Measurements from ENCODE around the gene DISC1. TPM values are rescaled to one million over a fixed set of nuclear protein-coding genes. Genes with fewer than 3 reads are reported as not detected.

The DISC1 gene
- total and polyA plus RNA-seq, 11 donors = 0.76 to 12.8 (median 4.3) TPM

DNA sequence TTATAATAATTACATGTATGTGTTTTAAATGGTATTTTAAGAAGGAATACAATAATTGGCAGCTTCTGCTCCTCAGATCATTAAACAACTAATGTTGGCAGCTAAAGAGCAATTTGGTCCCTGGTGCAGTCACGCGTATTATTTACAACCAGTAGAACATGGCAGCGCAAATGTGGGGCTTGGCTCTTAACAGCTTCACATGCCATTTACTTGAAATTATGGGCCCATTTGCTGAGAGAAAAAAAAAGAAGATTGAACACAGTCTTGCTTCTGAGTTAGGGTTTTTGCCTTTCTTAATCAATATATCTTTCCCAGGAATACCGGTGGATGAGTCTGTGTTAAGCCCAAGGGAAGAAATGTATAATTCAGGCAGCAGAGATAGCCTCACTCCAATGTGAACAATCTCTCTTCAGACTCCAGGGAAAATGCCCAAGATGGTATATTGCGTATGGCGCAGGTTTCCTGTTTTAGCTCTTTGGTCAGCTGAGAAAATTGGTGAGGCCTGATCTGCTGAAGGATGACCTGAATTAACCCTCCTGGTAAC, 174.5 kb downstream of the DISC1 start:
- Histone ChIP-seq H3K27ac (no peak overlapping the region), H3K9me3 (no peaks in the 10 kb centered on the region), H3K4me3 (no peak overlapping the region), H3K4me1 (peaks cover 0 to 7% (median 0%) of the 10 kb centered on the region in 12 donors), H3K36me3 (peaks cover 0 to 14% (median 0%) of the 10 kb centered on the region in 9 donors), H3K27me3 (no peaks in the 10 kb centered on the region)
- ATAC-seq (no peak), DNase-seq (no peak)
- intact Hi-C loops (cut with DNase I) = loop anchor here in 4 of 10 donors (2.0 to 10.0 kb wide), 3 partner anchors 46 to 166 kb away; no protein-coding TSS in a partner anchor
- TF ChIP-seq, protein P1, sequence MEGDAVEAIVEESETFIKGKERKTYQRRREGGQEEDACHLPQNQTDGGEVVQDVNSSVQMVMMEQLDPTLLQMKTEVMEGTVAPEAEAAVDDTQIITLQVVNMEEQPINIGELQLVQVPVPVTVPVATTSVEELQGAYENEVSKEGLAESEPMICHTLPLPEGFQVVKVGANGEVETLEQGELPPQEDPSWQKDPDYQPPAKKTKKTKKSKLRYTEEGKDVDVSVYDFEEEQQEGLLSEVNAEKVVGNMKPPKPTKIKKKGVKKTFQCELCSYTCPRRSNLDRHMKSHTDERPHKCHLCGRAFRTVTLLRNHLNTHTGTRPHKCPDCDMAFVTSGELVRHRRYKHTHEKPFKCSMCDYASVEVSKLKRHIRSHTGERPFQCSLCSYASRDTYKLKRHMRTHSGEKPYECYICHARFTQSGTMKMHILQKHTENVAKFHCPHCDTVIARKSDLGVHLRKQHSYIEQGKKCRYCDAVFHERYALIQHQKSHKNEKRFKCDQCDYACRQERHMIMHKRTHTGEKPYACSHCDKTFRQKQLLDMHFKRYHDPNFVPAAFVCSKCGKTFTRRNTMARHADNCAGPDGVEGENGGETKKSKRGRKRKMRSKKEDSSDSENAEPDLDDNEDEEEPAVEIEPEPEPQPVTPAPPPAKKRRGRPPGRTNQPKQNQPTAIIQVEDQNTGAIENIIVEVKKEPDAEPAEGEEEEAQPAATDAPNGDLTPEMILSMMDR (IDR thresholded peaks at IDR 0.05) = no peak
- no peak for TF ChIP-seq POLR2A (IDR thresholded peaks at IDR 0.05)
- 95 to 97% (median 96%) methylated on average over 6 of the region's 6 CpGs for WGBS, 4 donors

DNA sequence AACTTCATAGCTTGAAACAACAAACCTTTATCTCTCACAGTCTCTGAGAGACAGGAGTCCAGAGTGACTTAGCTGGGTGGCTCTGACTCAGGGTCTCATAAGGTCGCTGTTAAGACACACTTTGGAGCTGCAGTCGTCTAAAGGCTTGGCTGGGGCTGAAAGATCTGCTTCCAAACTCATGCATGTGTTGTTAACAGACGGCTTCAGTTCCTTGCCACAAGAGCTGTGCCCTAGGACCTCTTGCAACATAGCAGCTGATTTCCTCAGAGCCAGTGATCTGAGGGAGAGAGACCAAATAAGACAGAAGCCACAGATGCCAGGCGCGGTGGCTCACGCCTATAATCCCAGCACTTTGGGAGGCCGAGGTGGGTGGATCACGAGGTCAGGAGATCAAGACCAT, 176.8 kb downstream of the DISC1 start:
- Histone ChIP-seq H3K4me1 (peaks cover 0 to 22% (median under 1%) of the 10 kb centered on the region in 12 donors), H3K27ac (no peak overlapping the region), H3K36me3 (peaks cover 0 to 14% (median 0%) of the 10 kb centered on the region in 9 donors), H3K9me3 (no peaks in the 10 kb centered on the region), H3K27me3 (no peaks in the 10 kb centered on the region), H3K4me3 (no peak overlapping the region)
- ATAC-seq (peak in 2 of 4 donors; percentile 1 to 21), DNase-seq (peak in 1 of 5 donors; percentile 35)
- TF ChIP-seq, protein P1 (IDR thresholded peaks at IDR 0.05) = no peak
- TF ChIP-seq POLR2A (IDR thresholded peaks at IDR 0.05) = no peak
- 76 to 84% (median 81%) methylated on average over 7 to 8 of the region's 8 CpGs for WGBS, 4 donors
- intact Hi-C loops (cut with DNase I) = loop anchor here in 3 of 10 donors (10.0 kb wide), 2 partner anchors 49 to 169 kb away; no protein-coding TSS in a partner anchor

GRCh38 chr1:231806623-231807495, 180.3 kb downstream of the DISC1 start:
- ATAC-seq (peak; percentile 64 to 83 (median 74)), DNase-seq (peak; percentile 38 to 77 (median 54))
- no peaks in the 10 kb centered on the region for H3K9me3 ChIP-seq
- TF ChIP-seq POLR2A (IDR thresholded peaks at IDR 0.05) = no peak
- TF ChIP-seq, protein P1 (IDR thresholded peaks at IDR 0.05) = peak; percentile 36 to 61 (median 52)
- intact Hi-C loops (cut with DNase I) = loop anchor here in 7 of 10 donors (2.0 to 10.0 kb wide), 5 partner anchors 45 to 172 kb away; no protein-coding TSS in a partner anchor
- peaks cover 0 to 27% (median 8%) of the 10 kb centered on the region in 12 donors for H3K4me1 ChIP-seq
- H3K27me3 ChIP-seq = no peaks in the 10 kb centered on the region
- H3K36me3 ChIP-seq = peaks cover 0 to 6% (median 0%) of the 10 kb centered on the region in 9 donors
- 64 to 73% (median 68%) methylated on average over 20 to 21 of the region's 21 CpGs for WGBS, 4 donors
- no peak overlapping the region for H3K4me3 ChIP-seq
- no peak overlapping the region for H3K27ac ChIP-seq

DNA sequence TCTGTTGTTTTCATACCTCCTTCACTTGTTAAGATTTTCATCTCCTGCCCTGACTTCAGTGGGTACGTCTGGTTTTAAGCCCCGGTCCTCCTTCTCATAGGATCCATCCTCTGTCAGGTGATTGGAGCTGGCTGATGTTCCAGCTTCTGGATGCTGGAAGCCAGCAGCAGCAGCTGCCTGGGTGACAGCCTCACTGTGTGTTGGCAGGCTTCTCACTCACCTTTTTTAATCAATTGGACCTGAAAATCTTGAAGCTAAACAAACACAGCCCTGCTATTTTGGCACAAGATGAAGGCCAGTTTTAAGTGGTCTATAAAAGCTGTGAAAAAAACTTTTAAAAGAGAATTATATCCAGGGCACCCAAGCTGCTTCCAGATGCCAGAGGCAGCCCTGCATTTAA, 181.0 kb downstream of the DISC1 start:
- Histone ChIP-seq H3K9me3 (no peaks in the 10 kb centered on the region), H3K36me3 (peaks cover 0 to 4% (median 0%) of the 10 kb centered on the region in 9 donors), H3K4me3 (no peak overlapping the region), H3K27me3 (no peaks in the 10 kb centered on the region), H3K4me1 (peaks cover 0 to 27% (median 8%) of the 10 kb centered on the region in 12 donors), H3K27ac (no peak overlapping the region)
- ATAC-seq = peak in 1 of 4 donors; percentile 34
- no peak for DNase-seq
- 34 to 73% (median 57%) methylated on average over 2 of the region's 2 CpGs for WGBS, 4 donors
- no peak for TF ChIP-seq POLR2A (IDR thresholded peaks at IDR 0.05)
- TF ChIP-seq, protein P1 (IDR thresholded peaks at IDR 0.05) = no peak
- intact Hi-C loops (cut with DNase I) = loop anchor here in 7 of 10 donors (2.0 to 10.0 kb wide), 5 partner anchors 45 to 173 kb away; no protein-coding TSS in a partner anchor
